GM12878 (cell line): ENCODE data around the gene USH1C. TPM values are rescaled to one million over a fixed set of nuclear protein-coding genes. Genes with fewer than 3 reads are reported as not detected.

Source experiments
- E2F4 ChIP-seq: IDR thresholded peaks from 2 replicates; pipeline ENCODE4 v1.6.1; 2012; ENCODE audit warnings: low read depth, low read length, improper control_type of control experiment
- NBN ChIP-seq: fragments of 450-650 bp; IDR thresholded peaks from 2 replicates; pipeline ENCODE4 v1.6.1; 2016
- PRDM15 ChIP-seq: fragments of 450-650 bp; formaldehyde crosslinking; IDR thresholded peaks from 2 replicates; pipeline ENCODE4 v1.4.0; 2020; ENCODE audit warnings: mild to moderate bottlenecking, moderate library complexity
- SUPT20H ChIP-seq: IDR thresholded peaks from 2 replicates; pipeline ENCODE4 v1.6.1; 2011; ENCODE audit warnings: low read depth, mild to moderate bottlenecking, low read length, moderate library complexity, borderline replicate concordance; ENCODE audit not compliant: control insufficient read depth
- ZSCAN29 ChIP-seq: fragments of 450-650 bp; IDR thresholded peaks from 2 replicates; pipeline ENCODE4 v1.6.1; 2017; ENCODE audit warnings: mild to moderate bottlenecking, moderate library complexity
- polyA plus RNA-seq, 11 experiments: library from polyadenylated mRNA; depleted of rRNA in 4 of 11; unstranded in 6 of 11; stranded (reverse) in 5 of 11; fragments of >200 nt; fragmentation: Nextera tagmentation in 4 of 11; fragmentation: Illumina TruSeq in 1 of 11; extraction: Ambion mirVana in 4 of 11; extraction: Trizol in 1 of 11; gene quantifications; 1 replicate in 1 of 11; 2 replicates in 10 of 11; pipeline versions ENCODE4 v1.2.1 to v1.2.3, GENCODE V29; 2011 to 2016; ENCODE audit warnings: inconsistent platforms in 2 of 11, missing spikeins in 2 of 11, low read depth in 1 of 11
- total RNA-seq, 4 experiments: library from RNA; depleted of rRNA in 3 of 4; stranded (reverse); fragments of >200 nt in 3 of 4; fragmentation: Illumina TruSeq in 1 of 4; extraction: Trizol in 1 of 4; gene quantifications; 2 replicates each; pipeline versions ENCODE4 v1.2.1 to v1.2.3, GENCODE V29; 2013 to 2021

Gene USH1C
- total and polyA plus RNA-seq, 10 of the 15 experiments (the other 5 are each of a cell fraction or from before 2014, with no cell fraction given) = not detected

- TF ChIP-seq PRDM15 (CRISPR knock-in tag) (no peak), E2F4 (no peak), SUPT20H (no peak), NBN (no peak), ZSCAN29 (no peak)
Measured at GRCh38 chr11:17521106-17521900, 22.9 kb downstream of the USH1C start (continued).
